ENCODE data around the gene DNMT3B.

GRCh38 chr20:32762754-32763201 is 593 bp downstream of the DNMT3B start:
- TF ChIP-seq POLR2AphosphoS5 (IDR thresholded peaks at IDR 0.05; ENCODE audit: low read depth) (peak; percentile 56; the same call in 1 of the 2 replicates), EZH2phosphoT487 (IDR thresholded peaks at IDR 0.05; ENCODE audit: unreplicated experiment) (no peak), CTCF (conservative IDR thresholded peaks at IDR 0.05; ENCODE audit: low read depth in 2 of 2) (no peak), ETS1 (IDR thresholded peaks at IDR 0.05) (no peak), JUNB (IDR thresholded peaks at IDR 0.05; ENCODE audit: unreplicated experiment) (no peak), REST (IDR thresholded peaks at IDR 0.05; ENCODE audit: unreplicated experiment) (no peak)

Data from GM23338 (cell line).